HCT116 (cell line): ENCODE results near the gene FSTL4. TPM values are rescaled to one million over a fixed set of nuclear protein-coding genes. Genes with fewer than 3 reads are reported as not detected.

ENCODE experiments used
- ATAC-seq: fragments of 200-7000 bp; cut with Tn5 transposase; 2 replicates; pipeline ENCODE4 v1.9.1; 2020; ENCODE audit warnings: mild to moderate bottlenecking, moderate library complexity
- BruUV-seq: library from RNA; stranded (reverse); fragments of 400-500 nt; replicated peaks from 2 replicates; lab custom pipeline; 2021; lab: Mats Ljungman, UMichigan
- CTCF ChIA-PET: fragments of 300-600 bp; sonication (Branson Sonifier 250); formaldehyde crosslinking; loops from one replicate; lab custom pipeline; 2021; ENCODE audit warnings: antibody characterized with exemption; lab: Charles Lee
- POLR2A ChIA-PET: fragments of 300-600, 350-600 bp; sonication (Branson Sonifier 250); formaldehyde crosslinking; loops from one replicate; lab custom pipeline; 2021; ENCODE audit warnings: antibody characterized with exemption; lab: Charles Lee
- RAD21 ChIA-PET, 2 experiments: fragments of 300-600 bp; sonication (Branson Sonifier 250); formaldehyde crosslinking; loops; one replicate each; lab custom pipeline; 2023; ENCODE audit warnings: low total read pairs in 2 of 2; ENCODE audit not compliant: uncharacterized antibody in 2 of 2, unreplicated experiment in 2 of 2, low non-redundant PET in 1 of 2; lab: Charles Lee
- DNase-seq: peaks from one replicate; pipeline ENCODE4 v3.0.0-alpha.2; 2010; ENCODE audit warnings: low read depth, low spot score
- H2AFZ ChIP-seq: fragments of 200-600 bp; shearing (Covaris generic), sonication (generic); 2 replicates; pipeline ENCODE4 v1.6.1; 2017; ENCODE audit warnings: low read depth, mixed run types, mixed read lengths, antibody characterized with exemption, low read length; ENCODE audit not compliant: poor library complexity, severe bottlenecking
- H3K27ac ChIP-seq: 2 replicates; pipeline ENCODE4 v1.5.1; 2012; ENCODE audit warnings: low read depth, low read length
- H3K27me3 ChIP-seq: fragments of 200-600 bp; sonication (generic); 2 replicates; pipeline ENCODE4 v1.6.1; 2016; ENCODE audit warnings: mixed run types, low read length, mixed read lengths; ENCODE audit not compliant: insufficient read depth
- H3K36me3 ChIP-seq, 2 experiments: fragments of 200-500 bp in 1 of 2; fragments of 200-600 bp in 1 of 2; sonication (Bioruptor generic) in 1 of 2; sonication (generic) in 1 of 2; 2 replicates each; pipeline versions ENCODE4 v1.5.1 to v1.6.1; 2014 to 2016; ENCODE audit warnings: low read length in 2 of 2, inconsistent platforms in 1 of 2, mixed read lengths in 1 of 2, mixed run types in 1 of 2; ENCODE audit not compliant: insufficient read depth in 2 of 2, control insufficient read depth in 1 of 2
- H3K4me1 ChIP-seq, 2 experiments: fragments of 200-600 bp in 1 of 2; sonication (generic) in 1 of 2; 2 replicates each; pipeline versions ENCODE4 v1.5.1 to v1.6.1; 2012 to 2017; ENCODE audit warnings: low read length in 2 of 2, inconsistent platforms in 1 of 2, mild to moderate bottlenecking in 1 of 2, mixed read lengths in 1 of 2, mixed run types in 1 of 2, moderate library complexity in 1 of 2; ENCODE audit not compliant: insufficient read depth in 2 of 2, control insufficient read depth in 1 of 2
- H3K4me2 ChIP-seq: fragments of 200-600 bp; sonication (generic); 2 replicates; pipeline ENCODE4 v1.6.1; 2017; ENCODE audit warnings: mixed run types, low read length, mixed read lengths
- H3K4me3 ChIP-seq, 2 experiments: fragments of 200-600 bp in 1 of 2; sonication (generic) in 1 of 2; replicated peaks in 1 of 2; 2 replicates each; pipeline ENCODE4 v1.5.1; 2011 to 2016; ENCODE audit warnings: low read length in 2 of 2, control low read depth in 1 of 2, low read depth in 1 of 2, mild to moderate bottlenecking in 1 of 2, mixed read lengths in 1 of 2, mixed run types in 1 of 2
- H3K79me2 ChIP-seq: fragments of 200-600 bp; sonication (generic); 2 replicates; pipeline ENCODE4 v1.6.1; 2017; ENCODE audit warnings: mild to moderate bottlenecking, mixed run types, low read length, moderate library complexity, mixed read lengths; ENCODE audit not compliant: insufficient read depth
- H3K9ac ChIP-seq: fragments of 200-600 bp; sonication (generic); 2 replicates; pipeline ENCODE4 v1.6.1; 2016; ENCODE audit warnings: low read length, mixed read lengths
- H3K9me2 ChIP-seq: fragments of 200-600 bp; sonication (generic), shearing (Covaris generic); 2 replicates; pipeline ENCODE4 v1.6.1; 2017; ENCODE audit warnings: mixed run types, mild to moderate bottlenecking, moderate library complexity; ENCODE audit not compliant: insufficient read depth
- H3K9me3 ChIP-seq, 2 experiments: fragments of 200-500 bp in 1 of 2; fragments of 200-600 bp in 1 of 2; sonication (Bioruptor generic) in 1 of 2; sonication (generic) in 1 of 2; 2 replicates each; pipeline ENCODE4 v1.6.1; 2014 to 2017; ENCODE audit warnings: low read length in 2 of 2, mixed read lengths in 2 of 2, inconsistent platforms in 1 of 2, low read depth in 1 of 2, mild to moderate bottlenecking in 1 of 2, mixed run types in 1 of 2, moderate library complexity in 1 of 2; ENCODE audit not compliant: control insufficient read depth in 1 of 2, insufficient read depth in 1 of 2
- H4K20me1 ChIP-seq: fragments of 200-600 bp; sonication (generic), shearing (Covaris generic); 2 replicates; pipeline ENCODE4 v1.6.1; 2017; ENCODE audit warnings: mixed run types, mild to moderate bottlenecking, moderate library complexity; ENCODE audit not compliant: insufficient read depth
- CBX3 ChIP-seq: IDR thresholded peaks from 2 replicates; pipeline ENCODE4 v1.6.1; 2012; ENCODE audit warnings: low read depth
- CEBPB ChIP-seq: IDR thresholded peaks from 2 replicates; pipeline ENCODE4 v1.6.1; 2012; ENCODE audit warnings: low read depth
- EGR1 ChIP-seq: IDR thresholded peaks from 2 replicates; pipeline ENCODE4 v1.6.1; 2012; ENCODE audit warnings: low read depth
- EZH2 ChIP-seq: fragments of 200-600 bp; sonication (generic); IDR thresholded peaks from 2 replicates; pipeline ENCODE4 v1.6.1; 2017; ENCODE audit warnings: antibody characterized with exemption, mixed run types
- EZH2phosphoT487 ChIP-seq: fragments of 200-600 bp; IDR thresholded peaks from 2 replicates; pipeline ENCODE4 v1.6.1; 2018; ENCODE audit warnings: antibody characterized with exemption, borderline replicate concordance
- FOSL1 ChIP-seq: IDR thresholded peaks from 2 replicates; pipeline ENCODE4 v1.6.1; 2012; ENCODE audit warnings: low read depth
- JUND ChIP-seq: IDR thresholded peaks from 2 replicates; pipeline ENCODE4 v1.6.1; 2012
- POLR2A ChIP-seq: IDR thresholded peaks from 2 replicates; pipeline ENCODE4 v1.7.0; 2011; ENCODE audit warnings: borderline replicate concordance; ENCODE audit not compliant: insufficient read depth, insufficient read length; ENCODE audit errors: extremely low read depth
- POLR2AphosphoS5 ChIP-seq: IDR thresholded peaks from 2 replicates; pipeline ENCODE4 v1.6.1; 2011; ENCODE audit warnings: mild to moderate bottlenecking, low read depth, low read length, moderate library complexity
- RAD21 ChIP-seq: IDR thresholded peaks from 2 replicates; pipeline ENCODE4 v1.6.1; 2012; ENCODE audit warnings: low read depth, mild to moderate bottlenecking
- SIN3A ChIP-seq: IDR thresholded peaks from 2 replicates; pipeline ENCODE4 v1.6.1; 2012; ENCODE audit warnings: low read depth
- SP1 ChIP-seq: IDR thresholded peaks from 2 replicates; pipeline ENCODE4 v1.6.1; 2012; ENCODE audit warnings: low read depth
- SRF ChIP-seq: IDR thresholded peaks from 2 replicates; pipeline ENCODE4 v1.6.1; 2012; ENCODE audit warnings: low read depth
- TCF7L2 ChIP-seq: IDR thresholded peaks from 2 replicates; pipeline ENCODE4 v1.7.0; 2011; ENCODE audit warnings: borderline replicate concordance, inconsistent platforms; ENCODE audit not compliant: insufficient read depth, insufficient read length; ENCODE audit errors: extremely low read depth
- YY1 ChIP-seq: IDR thresholded peaks from 2 replicates; pipeline ENCODE4 v1.6.1; 2011; ENCODE audit warnings: low read length, low read depth, moderate library complexity, mild to moderate bottlenecking; ENCODE audit not compliant: insufficient replicate concordance; ENCODE audit errors: extremely low read depth
- intact Hi-C: fragments of 100-400 bp; cut with micrococcal nuclease; formaldehyde crosslinking; loops from 2 replicates; pipeline ENCODE4 v1.10.0; 2022
- total RNA-seq: library from RNA; stranded (reverse); gene quantifications from one replicate; pipeline ENCODE4 v1.2.1, GENCODE V29; 2021; ENCODE audit not compliant: unreplicated experiment
- TF ChIP-seq, protein P1 (sequence below): IDR thresholded peaks from 2 replicates; pipeline ENCODE4 v1.6.1; 2012
- TF ChIP-seq, protein P2 (sequence below): IDR thresholded peaks from 2 replicates; pipeline ENCODE4 v1.6.1; 2012; ENCODE audit warnings: low read depth
- TF ChIP-seq, protein P3 (sequence below): IDR thresholded peaks from 2 replicates; pipeline ENCODE4 v1.6.1; 2011; ENCODE audit warnings: mild to moderate bottlenecking, low read length, moderate library complexity; ENCODE audit not compliant: insufficient replicate concordance; ENCODE audit errors: extremely low read depth
- TF ChIP-seq, protein P4 (sequence below), 3 experiments: fragments of 200-600 bp in 1 of 3; sonication (generic) in 1 of 3; IDR thresholded peaks in 2 of 3; conservative IDR thresholded peaks in 1 of 3; 2 replicates each; pipeline ENCODE4 v1.5.1; 2012 to 2017; ENCODE audit warnings: low read depth in 2 of 3, low read length in 2 of 3, antibody characterized with exemption in 1 of 3, borderline replicate concordance in 1 of 3, control low read depth in 1 of 3, mild to moderate bottlenecking in 1 of 3, mixed read lengths in 1 of 3, mixed run types in 1 of 3, moderate library complexity in 1 of 3; ENCODE audit not compliant: insufficient read depth in 1 of 3
- TF ChIP-seq, protein P5 (sequence below): IDR thresholded peaks from 2 replicates; pipeline ENCODE4 v1.6.1; 2012

The FSTL4 gene
- total RNA-seq, 1 experiment from 2014 or later = 0.37 TPM

DNA sequence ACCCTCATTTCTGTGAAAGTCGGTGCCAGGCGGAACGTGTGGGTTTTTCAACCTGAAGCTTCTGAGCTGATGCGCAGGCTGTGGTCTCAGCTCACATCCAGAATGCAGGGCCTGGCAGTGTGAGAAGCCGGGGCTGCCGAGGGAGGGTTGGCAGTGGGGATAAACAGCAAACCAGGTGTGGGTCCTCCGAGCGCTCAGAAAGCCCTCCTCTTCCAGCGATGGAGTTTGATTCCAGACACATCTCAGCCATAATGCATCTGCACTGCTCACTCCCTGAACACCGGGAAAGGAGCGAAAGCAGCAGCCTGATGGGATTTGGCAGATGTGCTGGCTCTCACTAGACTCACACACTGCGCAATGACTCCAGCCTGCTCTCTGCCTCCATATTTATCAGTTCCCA, 280.4 kb downstream of the FSTL4 start:
- no peaks in the 10 kb centered on the region for H4K20me1 ChIP-seq
- no peak overlapping the region for H3K27ac ChIP-seq
- no peaks in the 10 kb centered on the region for H3K79me2 ChIP-seq
- no peaks in the 10 kb centered on the region for H3K9me2 ChIP-seq
- H3K9me3 ChIP-seq = no peaks in the 10 kb centered on the region
- no peak overlapping the region for H3K9ac ChIP-seq
- TF ChIP-seq RAD21 = no peak
- TF ChIP-seq SIN3A = no peak
- TF ChIP-seq YY1 = no peak
- TF ChIP-seq, protein P1, sequence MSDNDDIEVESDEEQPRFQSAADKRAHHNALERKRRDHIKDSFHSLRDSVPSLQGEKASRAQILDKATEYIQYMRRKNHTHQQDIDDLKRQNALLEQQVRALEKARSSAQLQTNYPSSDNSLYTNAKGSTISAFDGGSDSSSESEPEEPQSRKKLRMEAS = no peak
- TF ChIP-seq, protein P2, sequence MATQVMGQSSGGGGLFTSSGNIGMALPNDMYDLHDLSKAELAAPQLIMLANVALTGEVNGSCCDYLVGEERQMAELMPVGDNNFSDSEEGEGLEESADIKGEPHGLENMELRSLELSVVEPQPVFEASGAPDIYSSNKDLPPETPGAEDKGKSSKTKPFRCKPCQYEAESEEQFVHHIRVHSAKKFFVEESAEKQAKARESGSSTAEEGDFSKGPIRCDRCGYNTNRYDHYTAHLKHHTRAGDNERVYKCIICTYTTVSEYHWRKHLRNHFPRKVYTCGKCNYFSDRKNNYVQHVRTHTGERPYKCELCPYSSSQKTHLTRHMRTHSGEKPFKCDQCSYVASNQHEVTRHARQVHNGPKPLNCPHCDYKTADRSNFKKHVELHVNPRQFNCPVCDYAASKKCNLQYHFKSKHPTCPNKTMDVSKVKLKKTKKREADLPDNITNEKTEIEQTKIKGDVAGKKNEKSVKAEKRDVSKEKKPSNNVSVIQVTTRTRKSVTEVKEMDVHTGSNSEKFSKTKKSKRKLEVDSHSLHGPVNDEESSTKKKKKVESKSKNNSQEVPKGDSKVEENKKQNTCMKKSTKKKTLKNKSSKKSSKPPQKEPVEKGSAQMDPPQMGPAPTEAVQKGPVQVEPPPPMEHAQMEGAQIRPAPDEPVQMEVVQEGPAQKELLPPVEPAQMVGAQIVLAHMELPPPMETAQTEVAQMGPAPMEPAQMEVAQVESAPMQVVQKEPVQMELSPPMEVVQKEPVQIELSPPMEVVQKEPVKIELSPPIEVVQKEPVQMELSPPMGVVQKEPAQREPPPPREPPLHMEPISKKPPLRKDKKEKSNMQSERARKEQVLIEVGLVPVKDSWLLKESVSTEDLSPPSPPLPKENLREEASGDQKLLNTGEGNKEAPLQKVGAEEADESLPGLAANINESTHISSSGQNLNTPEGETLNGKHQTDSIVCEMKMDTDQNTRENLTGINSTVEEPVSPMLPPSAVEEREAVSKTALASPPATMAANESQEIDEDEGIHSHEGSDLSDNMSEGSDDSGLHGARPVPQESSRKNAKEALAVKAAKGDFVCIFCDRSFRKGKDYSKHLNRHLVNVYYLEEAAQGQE = no peak
- TF ChIP-seq POLR2AphosphoS5 = no peak
- TF ChIP-seq FOSL1 = no peak
- TF ChIP-seq CEBPB = no peak
- TF ChIP-seq, protein P3, sequence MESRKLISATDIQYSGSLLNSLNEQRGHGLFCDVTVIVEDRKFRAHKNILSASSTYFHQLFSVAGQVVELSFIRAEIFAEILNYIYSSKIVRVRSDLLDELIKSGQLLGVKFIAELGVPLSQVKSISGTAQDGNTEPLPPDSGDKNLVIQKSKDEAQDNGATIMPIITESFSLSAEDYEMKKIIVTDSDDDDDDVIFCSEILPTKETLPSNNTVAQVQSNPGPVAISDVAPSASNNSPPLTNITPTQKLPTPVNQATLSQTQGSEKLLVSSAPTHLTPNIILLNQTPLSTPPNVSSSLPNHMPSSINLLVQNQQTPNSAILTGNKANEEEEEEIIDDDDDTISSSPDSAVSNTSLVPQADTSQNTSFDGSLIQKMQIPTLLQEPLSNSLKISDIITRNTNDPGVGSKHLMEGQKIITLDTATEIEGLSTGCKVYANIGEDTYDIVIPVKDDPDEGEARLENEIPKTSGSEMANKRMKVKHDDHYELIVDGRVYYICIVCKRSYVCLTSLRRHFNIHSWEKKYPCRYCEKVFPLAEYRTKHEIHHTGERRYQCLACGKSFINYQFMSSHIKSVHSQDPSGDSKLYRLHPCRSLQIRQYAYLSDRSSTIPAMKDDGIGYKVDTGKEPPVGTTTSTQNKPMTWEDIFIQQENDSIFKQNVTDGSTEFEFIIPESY = no peak
- TF ChIP-seq EGR1 = no peak
- no peak for TF ChIP-seq SP1
- TF ChIP-seq, protein P4, sequence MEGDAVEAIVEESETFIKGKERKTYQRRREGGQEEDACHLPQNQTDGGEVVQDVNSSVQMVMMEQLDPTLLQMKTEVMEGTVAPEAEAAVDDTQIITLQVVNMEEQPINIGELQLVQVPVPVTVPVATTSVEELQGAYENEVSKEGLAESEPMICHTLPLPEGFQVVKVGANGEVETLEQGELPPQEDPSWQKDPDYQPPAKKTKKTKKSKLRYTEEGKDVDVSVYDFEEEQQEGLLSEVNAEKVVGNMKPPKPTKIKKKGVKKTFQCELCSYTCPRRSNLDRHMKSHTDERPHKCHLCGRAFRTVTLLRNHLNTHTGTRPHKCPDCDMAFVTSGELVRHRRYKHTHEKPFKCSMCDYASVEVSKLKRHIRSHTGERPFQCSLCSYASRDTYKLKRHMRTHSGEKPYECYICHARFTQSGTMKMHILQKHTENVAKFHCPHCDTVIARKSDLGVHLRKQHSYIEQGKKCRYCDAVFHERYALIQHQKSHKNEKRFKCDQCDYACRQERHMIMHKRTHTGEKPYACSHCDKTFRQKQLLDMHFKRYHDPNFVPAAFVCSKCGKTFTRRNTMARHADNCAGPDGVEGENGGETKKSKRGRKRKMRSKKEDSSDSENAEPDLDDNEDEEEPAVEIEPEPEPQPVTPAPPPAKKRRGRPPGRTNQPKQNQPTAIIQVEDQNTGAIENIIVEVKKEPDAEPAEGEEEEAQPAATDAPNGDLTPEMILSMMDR (IDR thresholded peaks at IDR 0.05 in 2 of 3, conservative IDR thresholded peaks at IDR 0.05 in 1 of 3; ENCODE audit: borderline replicate concordance in 1 of 3, insufficient read depth in 1 of 3, low read depth in 2 of 3, low read length in 2 of 3) = no peak
- TF ChIP-seq, protein P5, sequence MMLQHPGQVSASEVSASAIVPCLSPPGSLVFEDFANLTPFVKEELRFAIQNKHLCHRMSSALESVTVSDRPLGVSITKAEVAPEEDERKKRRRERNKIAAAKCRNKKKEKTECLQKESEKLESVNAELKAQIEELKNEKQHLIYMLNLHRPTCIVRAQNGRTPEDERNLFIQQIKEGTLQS = no peak
- no peak for TF ChIP-seq CBX3
- TF ChIP-seq EZH2 = no peak
- no peak for TF ChIP-seq SRF
- TF ChIP-seq POLR2A = no peak
- no peak for TF ChIP-seq EZH2phosphoT487
- no peak for TF ChIP-seq JUND
- no peak for TF ChIP-seq TCF7L2
- TF ChIP-seq, all 23 proteins: peak for 0
- ChIA-PET CTCF (no interaction called here), POLR2A (no interaction called here), RAD21 (no interaction called here)
- no peak overlapping the region for H3K4me3 ChIP-seq
- no peak overlapping the region for H3K4me2 ChIP-seq
- no peak overlapping the region for H2AFZ ChIP-seq
- intact Hi-C loops = no loop called here
- no peak for ATAC-seq
- no peaks in the 10 kb centered on the region for H3K4me1 ChIP-seq
- H3K36me3 ChIP-seq = no peaks in the 10 kb centered on the region
- H3K27me3 ChIP-seq = no peaks in the 10 kb centered on the region
- no peak for DNase-seq
- BruUV-seq = no TSS peak
